HEK293 (cell line): Measurements from ENCODE around the gene TDG.

Experiments
- CTCF ChIA-PET: fragments of 350-600 bp; formaldehyde crosslinking; extraction: SDS; loops from one replicate; lab custom pipeline; 2021; ENCODE audit warnings: antibody characterized with exemption; lab: Yijun Ruan, JAX
- POLR2A ChIA-PET: fragments of 300-600 bp; formaldehyde crosslinking; extraction: SDS; loops from one replicate; lab custom pipeline; 2020; ENCODE audit warnings: antibody characterized with exemption, inconsistent platforms; lab: Yijun Ruan, JAX
- H3K27ac ChIP-seq: fragments of 200-500 bp; sonication (Bioruptor generic); 2 replicates; pipeline ENCODE4 v1.5.1; 2014; ENCODE audit warnings: low read depth, low read length, control low read depth, inconsistent platforms; ENCODE audit errors: extremely low read depth
- H3K36me3 ChIP-seq, 2 experiments: fragments of 200-500 bp in 1 of 2; sonication (Bioruptor generic) in 1 of 2; 1 replicate in 1 of 2; 2 replicates in 1 of 2; pipeline ENCODE4 v1.5.1; 2014 to 2017; ENCODE audit warnings: inconsistent platforms in 2 of 2, low read length in 2 of 2; ENCODE audit not compliant: control insufficient read depth in 2 of 2, insufficient read depth in 1 of 2
- H3K4me1 ChIP-seq: fragments of 200-500 bp; sonication (Bioruptor generic); 2 replicates; pipeline ENCODE4 v1.5.1; 2014; ENCODE audit warnings: mild to moderate bottlenecking, low read length, inconsistent platforms; ENCODE audit not compliant: control insufficient read depth, insufficient read depth
- H3K4me3 ChIP-seq: 2 replicates; pipeline ENCODE4 v1.5.1; 2011; ENCODE audit warnings: low read depth, mild to moderate bottlenecking, control low read depth, low read length, moderate library complexity
- H3K9me3 ChIP-seq: fragments of 200-500 bp; sonication (Bioruptor generic); 2 replicates; pipeline ENCODE4 v1.5.1; 2014; ENCODE audit warnings: low read depth, low read length, inconsistent platforms; ENCODE audit not compliant: control insufficient read depth, insufficient read depth
- PRDM1 ChIP-seq: fragments of 450-650 bp; formaldehyde crosslinking; IDR thresholded peaks from 2 replicates; pipeline ENCODE4; 2016; ENCODE audit warnings: missing biosample characterization, missing genetic modification characterization
- SCRT2 ChIP-seq: fragments of 450-650 bp; formaldehyde crosslinking; IDR thresholded peaks from 2 replicates; pipeline ENCODE4 v1.5.1; 2016; ENCODE audit warnings: missing biosample characterization, missing genetic modification characterization
- ZNF140 ChIP-seq: fragments of 450-650 bp; formaldehyde crosslinking; IDR thresholded peaks from 2 replicates; pipeline ENCODE4 v1.5.1; 2016; ENCODE audit warnings: missing biosample characterization, missing genetic modification characterization
- ZNF202 ChIP-seq: fragments of 450-650 bp; formaldehyde crosslinking; IDR thresholded peaks from 2 replicates; pipeline ENCODE4 v1.5.1; 2016; ENCODE audit warnings: missing biosample characterization, missing genetic modification characterization, borderline replicate concordance
- ZNF23 ChIP-seq: fragments of 450-650 bp; formaldehyde crosslinking; IDR thresholded peaks from 2 replicates; pipeline ENCODE4 v1.5.1; 2016; ENCODE audit warnings: missing biosample characterization, missing genetic modification characterization, borderline replicate concordance
- ZNF335 ChIP-seq: fragments of 450-650 bp; formaldehyde crosslinking; conservative IDR thresholded peaks from 2 replicates; pipeline ENCODE4 v1.5.1; 2016; ENCODE audit warnings: missing biosample characterization, missing genetic modification characterization
- ZNF341 ChIP-seq: fragments of 450-650 bp; formaldehyde crosslinking; IDR thresholded peaks from 2 replicates; pipeline ENCODE4; 2016; ENCODE audit warnings: low read depth, missing biosample characterization, missing genetic modification characterization
- ZNF426 ChIP-seq: fragments of 450-650 bp; formaldehyde crosslinking; IDR thresholded peaks from 2 replicates; pipeline ENCODE4 v1.5.1; 2017; ENCODE audit warnings: missing biosample characterization, missing genetic modification characterization, mild to moderate bottlenecking, inconsistent platforms, moderate library complexity
- ZNF629 ChIP-seq: fragments of 450-650 bp; formaldehyde crosslinking; IDR thresholded peaks from 2 replicates; pipeline ENCODE4 v1.5.1; 2017; ENCODE audit warnings: missing biosample characterization, missing genetic modification characterization
- ZNF658 ChIP-seq: fragments of 450-650 bp; formaldehyde crosslinking; IDR thresholded peaks from 2 replicates; pipeline ENCODE4; 2016; ENCODE audit warnings: missing biosample characterization, missing genetic modification characterization
- ZNF664 ChIP-seq: fragments of 450-650 bp; formaldehyde crosslinking; IDR thresholded peaks from 2 replicates; pipeline ENCODE4 v1.5.1; 2016; ENCODE audit warnings: missing biosample characterization, missing genetic modification characterization
- ZSCAN16 ChIP-seq: fragments of 450-650 bp; formaldehyde crosslinking; IDR thresholded peaks from 2 replicates; pipeline ENCODE4 v1.5.1; 2016; ENCODE audit warnings: missing biosample characterization, missing genetic modification characterization
- TF ChIP-seq, protein P1 (sequence below): sonication (generic); formaldehyde crosslinking; IDR thresholded peaks from 2 replicates; pipeline ENCODE4 v1.8.1; 2022; ENCODE audit warnings: mild to moderate bottlenecking, moderate library complexity, missing genetic modification reagents
- TF ChIP-seq, protein P2 (sequence below): fragments of 450-650 bp; formaldehyde crosslinking; IDR thresholded peaks from 2 replicates; pipeline ENCODE4 v1.5.1; 2016; ENCODE audit warnings: missing biosample characterization, missing genetic modification characterization
- TF ChIP-seq, protein P3 (sequence below): fragments of 450-650 bp; formaldehyde crosslinking; IDR thresholded peaks from 2 replicates; pipeline ENCODE4 v1.5.1; 2016; ENCODE audit warnings: missing biosample characterization, missing genetic modification characterization
- TF ChIP-seq, protein P4 (sequence below): fragments of 450-650 bp; formaldehyde crosslinking; IDR thresholded peaks from 2 replicates; pipeline ENCODE4 v1.5.1; 2016; ENCODE audit warnings: missing biosample characterization, missing genetic modification characterization
- TF ChIP-seq, protein P5 (sequence below): fragments of 450-650 bp; formaldehyde crosslinking; conservative IDR thresholded peaks from 2 replicates; pipeline ENCODE4 v1.5.1; 2016; ENCODE audit warnings: low read depth, missing biosample characterization, missing genetic modification characterization
- TF ChIP-seq, protein P6 (sequence below): fragments of 450-650 bp; formaldehyde crosslinking; IDR thresholded peaks from 2 replicates; pipeline ENCODE4 v1.5.1; 2016; ENCODE audit warnings: missing biosample characterization, missing genetic modification characterization
- TF ChIP-seq, protein P7 (sequence below): fragments of 450-650 bp; formaldehyde crosslinking; IDR thresholded peaks from 2 replicates; pipeline ENCODE4 v1.5.1; 2016; ENCODE audit warnings: missing biosample characterization, missing genetic modification characterization

Gene TDG

DNA sequence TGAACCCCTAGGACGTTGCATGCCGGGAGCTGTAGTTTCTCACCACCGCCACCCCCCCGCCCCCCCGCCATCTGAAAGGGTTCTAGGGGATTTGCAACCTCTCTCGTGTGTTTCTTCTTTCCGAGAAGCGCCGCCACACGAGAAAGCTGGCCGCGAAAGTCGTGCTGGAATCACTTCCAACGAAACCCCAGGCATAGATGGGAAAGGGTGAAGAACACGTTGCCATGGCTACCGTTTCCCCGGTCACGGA, 36.0 kb upstream of the TDG start:
- H3K4me3 ChIP-seq, result peak overlapping the region; percentile 69
- ChIA-PET CTCF (interaction anchor here (1.0 to 1.2 kb wide), 3 partner anchors 11 to 297 kb away, joined by 3 to 4 read pairs (median 4); no protein-coding TSS in a partner anchor), POLR2A (interaction anchor here (0.6 to 2.7 kb wide), 32 partner anchors 11 to 1178 kb away, joined by 3 to 49 read pairs (median 4); partner anchors contain the start of genes HCFC2, NFYB, NT5DC3 and TDG)
- H3K9me3 ChIP-seq, result no peaks in the 10 kb centered on the region
- peaks cover 16 to 39% of the 10 kb centered on the region in 2 experiments for H3K36me3 ChIP-seq
- H3K4me1 ChIP-seq, result peaks cover 10% of the 10 kb centered on the region
- H3K27ac ChIP-seq, result peak overlapping the region; percentile 74
- TF ChIP-seq ZNF140 (tag by site-specific recombination) (no peak), PRDM1 (tag by site-specific recombination) (0 out of 2 replicates have a peak, but pooled peaks have one; percentile 16), ZNF664 (tag by site-specific recombination) (no peak), SCRT2 (tag by site-specific recombination) (no peak), ZNF335 (tag by site-specific recombination) (peak; percentile 39; the same call in 1 of the 2 replicates), ZNF658 (no peak), ZNF629 (tag by site-specific recombination) (no peak), ZNF202 (tag by site-specific recombination) (no peak), ZSCAN16 (tag by site-specific recombination) (no peak), ZNF341 (tag by site-specific recombination) (no peak), ZNF426 (no peak), ZNF23 (tag by site-specific recombination) (no peak)
- TF ChIP-seq, protein P1, sequence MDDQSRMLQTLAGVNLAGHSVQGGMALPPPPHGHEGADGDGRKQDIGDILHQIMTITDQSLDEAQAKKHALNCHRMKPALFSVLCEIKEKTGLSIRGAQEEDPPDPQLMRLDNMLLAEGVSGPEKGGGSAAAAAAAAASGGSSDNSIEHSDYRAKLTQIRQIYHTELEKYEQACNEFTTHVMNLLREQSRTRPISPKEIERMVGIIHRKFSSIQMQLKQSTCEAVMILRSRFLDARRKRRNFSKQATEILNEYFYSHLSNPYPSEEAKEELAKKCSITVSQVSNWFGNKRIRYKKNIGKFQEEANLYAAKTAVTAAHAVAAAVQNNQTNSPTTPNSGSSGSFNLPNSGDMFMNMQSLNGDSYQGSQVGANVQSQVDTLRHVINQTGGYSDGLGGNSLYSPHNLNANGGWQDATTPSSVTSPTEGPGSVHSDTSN (CRISPR knock-in tag), result no peak
- TF ChIP-seq, protein P2, sequence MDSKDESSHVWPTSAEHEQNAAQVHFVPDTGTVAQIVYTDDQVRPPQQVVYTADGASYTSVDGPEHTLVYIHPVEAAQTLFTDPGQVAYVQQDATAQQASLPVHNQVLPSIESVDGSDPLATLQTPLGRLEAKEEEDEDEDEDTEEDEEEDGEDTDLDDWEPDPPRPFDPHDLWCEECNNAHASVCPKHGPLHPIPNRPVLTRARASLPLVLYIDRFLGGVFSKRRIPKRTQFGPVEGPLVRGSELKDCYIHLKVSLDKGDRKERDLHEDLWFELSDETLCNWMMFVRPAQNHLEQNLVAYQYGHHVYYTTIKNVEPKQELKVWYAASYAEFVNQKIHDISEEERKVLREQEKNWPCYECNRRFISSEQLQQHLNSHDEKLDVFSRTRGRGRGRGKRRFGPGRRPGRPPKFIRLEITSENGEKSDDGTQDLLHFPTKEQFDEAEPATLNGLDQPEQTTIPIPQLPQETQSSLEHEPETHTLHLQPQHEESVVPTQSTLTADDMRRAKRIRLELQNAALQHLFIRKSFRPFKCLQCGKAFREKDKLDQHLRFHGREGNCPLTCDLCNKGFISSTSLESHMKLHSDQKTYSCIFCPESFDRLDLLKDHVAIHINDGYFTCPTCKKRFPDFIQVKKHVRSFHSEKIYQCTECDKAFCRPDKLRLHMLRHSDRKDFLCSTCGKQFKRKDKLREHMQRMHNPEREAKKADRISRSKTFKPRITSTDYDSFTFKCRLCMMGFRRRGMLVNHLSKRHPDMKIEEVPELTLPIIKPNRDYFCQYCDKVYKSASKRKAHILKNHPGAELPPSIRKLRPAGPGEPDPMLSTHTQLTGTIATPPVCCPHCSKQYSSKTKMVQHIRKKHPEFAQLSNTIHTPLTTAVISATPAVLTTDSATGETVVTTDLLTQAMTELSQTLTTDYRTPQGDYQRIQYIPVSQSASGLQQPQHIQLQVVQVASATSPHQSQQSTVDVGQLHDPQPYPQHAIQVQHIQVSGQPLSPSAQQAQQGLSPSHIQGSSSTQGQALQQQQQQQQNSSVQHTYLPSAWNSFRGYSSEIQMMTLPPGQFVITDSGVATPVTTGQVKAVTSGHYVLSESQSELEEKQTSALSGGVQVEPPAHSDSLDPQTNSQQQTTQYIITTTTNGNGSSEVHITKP (tag by site-specific recombination), result no peak
- TF ChIP-seq, protein P3, sequence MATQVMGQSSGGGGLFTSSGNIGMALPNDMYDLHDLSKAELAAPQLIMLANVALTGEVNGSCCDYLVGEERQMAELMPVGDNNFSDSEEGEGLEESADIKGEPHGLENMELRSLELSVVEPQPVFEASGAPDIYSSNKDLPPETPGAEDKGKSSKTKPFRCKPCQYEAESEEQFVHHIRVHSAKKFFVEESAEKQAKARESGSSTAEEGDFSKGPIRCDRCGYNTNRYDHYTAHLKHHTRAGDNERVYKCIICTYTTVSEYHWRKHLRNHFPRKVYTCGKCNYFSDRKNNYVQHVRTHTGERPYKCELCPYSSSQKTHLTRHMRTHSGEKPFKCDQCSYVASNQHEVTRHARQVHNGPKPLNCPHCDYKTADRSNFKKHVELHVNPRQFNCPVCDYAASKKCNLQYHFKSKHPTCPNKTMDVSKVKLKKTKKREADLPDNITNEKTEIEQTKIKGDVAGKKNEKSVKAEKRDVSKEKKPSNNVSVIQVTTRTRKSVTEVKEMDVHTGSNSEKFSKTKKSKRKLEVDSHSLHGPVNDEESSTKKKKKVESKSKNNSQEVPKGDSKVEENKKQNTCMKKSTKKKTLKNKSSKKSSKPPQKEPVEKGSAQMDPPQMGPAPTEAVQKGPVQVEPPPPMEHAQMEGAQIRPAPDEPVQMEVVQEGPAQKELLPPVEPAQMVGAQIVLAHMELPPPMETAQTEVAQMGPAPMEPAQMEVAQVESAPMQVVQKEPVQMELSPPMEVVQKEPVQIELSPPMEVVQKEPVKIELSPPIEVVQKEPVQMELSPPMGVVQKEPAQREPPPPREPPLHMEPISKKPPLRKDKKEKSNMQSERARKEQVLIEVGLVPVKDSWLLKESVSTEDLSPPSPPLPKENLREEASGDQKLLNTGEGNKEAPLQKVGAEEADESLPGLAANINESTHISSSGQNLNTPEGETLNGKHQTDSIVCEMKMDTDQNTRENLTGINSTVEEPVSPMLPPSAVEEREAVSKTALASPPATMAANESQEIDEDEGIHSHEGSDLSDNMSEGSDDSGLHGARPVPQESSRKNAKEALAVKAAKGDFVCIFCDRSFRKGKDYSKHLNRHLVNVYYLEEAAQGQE (tag by site-specific recombination), result no peak
- TF ChIP-seq, protein P4, sequence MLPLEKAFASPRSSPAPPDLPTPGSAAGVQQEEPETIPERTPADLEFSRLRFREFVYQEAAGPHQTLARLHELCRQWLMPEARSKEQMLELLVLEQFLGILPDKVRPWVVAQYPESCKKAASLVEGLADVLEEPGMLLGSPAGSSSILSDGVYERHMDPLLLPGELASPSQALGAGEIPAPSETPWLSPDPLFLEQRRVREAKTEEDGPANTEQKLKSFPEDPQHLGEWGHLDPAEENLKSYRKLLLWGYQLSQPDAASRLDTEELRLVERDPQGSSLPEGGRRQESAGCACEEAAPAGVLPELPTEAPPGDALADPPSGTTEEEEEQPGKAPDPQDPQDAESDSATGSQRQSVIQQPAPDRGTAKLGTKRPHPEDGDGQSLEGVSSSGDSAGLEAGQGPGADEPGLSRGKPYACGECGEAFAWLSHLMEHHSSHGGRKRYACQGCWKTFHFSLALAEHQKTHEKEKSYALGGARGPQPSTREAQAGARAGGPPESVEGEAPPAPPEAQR (tag by site-specific recombination), result 0 out of 2 replicates have a peak, but pooled peaks have one; percentile 6
- TF ChIP-seq, protein P5, sequence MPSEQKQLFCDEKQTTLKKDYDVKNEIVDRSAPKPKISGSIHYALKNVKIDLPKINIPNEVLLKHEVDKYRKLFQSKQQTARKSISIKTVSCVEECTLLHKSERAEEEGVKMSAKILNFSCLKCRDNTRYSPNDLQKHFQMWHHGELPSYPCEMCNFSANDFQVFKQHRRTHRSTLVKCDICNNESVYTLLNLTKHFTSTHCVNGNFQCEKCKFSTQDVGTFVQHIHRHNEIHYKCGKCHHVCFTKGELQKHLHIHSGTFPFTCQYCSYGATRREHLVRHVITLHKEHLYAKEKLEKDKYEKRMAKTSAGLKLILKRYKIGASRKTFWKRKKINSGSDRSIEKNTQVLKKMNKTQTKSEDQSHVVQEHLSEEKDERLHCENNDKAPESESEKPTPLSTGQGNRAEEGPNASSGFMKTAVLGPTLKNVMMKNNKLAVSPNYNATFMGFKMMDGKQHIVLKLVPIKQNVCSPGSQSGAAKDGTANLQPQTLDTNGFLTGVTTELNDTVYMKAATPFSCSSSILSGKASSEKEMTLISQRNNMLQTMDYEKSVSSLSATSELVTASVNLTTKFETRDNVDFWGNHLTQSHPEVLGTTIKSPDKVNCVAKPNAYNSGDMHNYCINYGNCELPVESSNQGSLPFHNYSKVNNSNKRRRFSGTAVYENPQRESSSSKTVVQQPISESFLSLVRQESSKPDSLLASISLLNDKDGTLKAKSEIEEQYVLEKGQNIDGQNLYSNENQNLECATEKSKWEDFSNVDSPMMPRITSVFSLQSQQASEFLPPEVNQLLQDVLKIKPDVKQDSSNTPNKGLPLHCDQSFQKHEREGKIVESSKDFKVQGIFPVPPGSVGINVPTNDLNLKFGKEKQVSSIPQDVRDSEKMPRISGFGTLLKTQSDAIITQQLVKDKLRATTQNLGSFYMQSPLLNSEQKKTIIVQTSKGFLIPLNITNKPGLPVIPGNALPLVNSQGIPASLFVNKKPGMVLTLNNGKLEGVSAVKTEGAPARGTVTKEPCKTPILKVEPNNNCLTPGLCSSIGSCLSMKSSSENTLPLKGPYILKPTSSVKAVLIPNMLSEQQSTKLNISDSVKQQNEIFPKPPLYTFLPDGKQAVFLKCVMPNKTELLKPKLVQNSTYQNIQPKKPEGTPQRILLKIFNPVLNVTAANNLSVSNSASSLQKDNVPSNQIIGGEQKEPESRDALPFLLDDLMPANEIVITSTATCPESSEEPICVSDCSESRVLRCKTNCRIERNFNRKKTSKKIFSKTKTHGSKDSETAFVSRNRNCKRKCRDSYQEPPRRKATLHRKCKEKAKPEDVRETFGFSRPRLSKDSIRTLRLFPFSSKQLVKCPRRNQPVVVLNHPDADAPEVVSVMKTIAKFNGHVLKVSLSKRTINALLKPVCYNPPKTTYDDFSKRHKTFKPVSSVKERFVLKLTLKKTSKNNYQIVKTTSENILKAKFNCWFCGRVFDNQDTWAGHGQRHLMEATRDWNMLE (tag by site-specific recombination), result no peak
- TF ChIP-seq, protein P6, sequence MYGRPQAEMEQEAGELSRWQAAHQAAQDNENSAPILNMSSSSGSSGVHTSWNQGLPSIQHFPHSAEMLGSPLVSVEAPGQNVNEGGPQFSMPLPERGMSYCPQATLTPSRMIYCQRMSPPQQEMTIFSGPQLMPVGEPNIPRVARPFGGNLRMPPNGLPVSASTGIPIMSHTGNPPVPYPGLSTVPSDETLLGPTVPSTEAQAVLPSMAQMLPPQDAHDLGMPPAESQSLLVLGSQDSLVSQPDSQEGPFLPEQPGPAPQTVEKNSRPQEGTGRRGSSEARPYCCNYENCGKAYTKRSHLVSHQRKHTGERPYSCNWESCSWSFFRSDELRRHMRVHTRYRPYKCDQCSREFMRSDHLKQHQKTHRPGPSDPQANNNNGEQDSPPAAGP (tag by site-specific recombination), result no peak
- TF ChIP-seq, protein P7, sequence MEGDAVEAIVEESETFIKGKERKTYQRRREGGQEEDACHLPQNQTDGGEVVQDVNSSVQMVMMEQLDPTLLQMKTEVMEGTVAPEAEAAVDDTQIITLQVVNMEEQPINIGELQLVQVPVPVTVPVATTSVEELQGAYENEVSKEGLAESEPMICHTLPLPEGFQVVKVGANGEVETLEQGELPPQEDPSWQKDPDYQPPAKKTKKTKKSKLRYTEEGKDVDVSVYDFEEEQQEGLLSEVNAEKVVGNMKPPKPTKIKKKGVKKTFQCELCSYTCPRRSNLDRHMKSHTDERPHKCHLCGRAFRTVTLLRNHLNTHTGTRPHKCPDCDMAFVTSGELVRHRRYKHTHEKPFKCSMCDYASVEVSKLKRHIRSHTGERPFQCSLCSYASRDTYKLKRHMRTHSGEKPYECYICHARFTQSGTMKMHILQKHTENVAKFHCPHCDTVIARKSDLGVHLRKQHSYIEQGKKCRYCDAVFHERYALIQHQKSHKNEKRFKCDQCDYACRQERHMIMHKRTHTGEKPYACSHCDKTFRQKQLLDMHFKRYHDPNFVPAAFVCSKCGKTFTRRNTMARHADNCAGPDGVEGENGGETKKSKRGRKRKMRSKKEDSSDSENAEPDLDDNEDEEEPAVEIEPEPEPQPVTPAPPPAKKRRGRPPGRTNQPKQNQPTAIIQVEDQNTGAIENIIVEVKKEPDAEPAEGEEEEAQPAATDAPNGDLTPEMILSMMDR, result no peak
